ENCODE measurements around the gene HAUS7.

- no peak for TF ChIP-seq CTCF (IDR thresholded peaks at IDR 0.05)
- TF ChIP-seq POLR2A (IDR thresholded peaks at IDR 0.05) = no peak
- TF ChIP-seq POLR2AphosphoS5 (IDR thresholded peaks at IDR 0.05) = no peak
Measured at GRCh38 chrX:153514259-153514658, 43.9 kb upstream of the HAUS7 start.
